HG03432 (cell line): ENCODE results near the gene CD36.
"Not testable (repeated sequence)": the region's sequence is repeated elsewhere in the genome, so short reads cannot be mapped to it uniquely, and the experiment has no call there.

ENCODE experiments used
- ATAC-seq: cut with Tn5 transposase; IDR thresholded peaks from one replicate; pipeline ENCODE4 v1.9.1; 2021; ENCODE audit warnings: mild to moderate bottlenecking, moderate library complexity; ENCODE audit not compliant: unreplicated experiment

The CD36 gene

DNA sequence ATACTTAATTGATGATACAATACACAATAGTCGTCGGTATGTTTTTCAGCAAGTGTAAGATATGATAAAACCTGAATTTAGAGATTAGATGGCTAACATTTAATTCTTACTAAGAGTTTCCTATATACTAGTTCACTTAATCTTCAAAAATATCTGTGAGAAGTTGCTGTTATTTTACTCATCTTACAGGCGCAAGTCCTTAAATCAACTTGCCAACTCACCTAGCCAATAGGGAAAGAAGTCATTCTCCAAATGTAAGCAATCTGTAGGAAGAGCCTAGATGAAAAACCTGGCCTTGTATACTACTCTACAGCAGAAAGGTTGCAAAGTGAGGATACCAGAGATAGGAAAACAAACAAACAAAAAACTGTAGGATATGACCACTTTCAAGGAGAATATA is 10.6 kb downstream of the CD36 start:
- no peak for ATAC-seq

GRCh38 chr7:80650030-80650429 is 11.6 kb downstream of the CD36 start:
- no peak for ATAC-seq

DNA sequence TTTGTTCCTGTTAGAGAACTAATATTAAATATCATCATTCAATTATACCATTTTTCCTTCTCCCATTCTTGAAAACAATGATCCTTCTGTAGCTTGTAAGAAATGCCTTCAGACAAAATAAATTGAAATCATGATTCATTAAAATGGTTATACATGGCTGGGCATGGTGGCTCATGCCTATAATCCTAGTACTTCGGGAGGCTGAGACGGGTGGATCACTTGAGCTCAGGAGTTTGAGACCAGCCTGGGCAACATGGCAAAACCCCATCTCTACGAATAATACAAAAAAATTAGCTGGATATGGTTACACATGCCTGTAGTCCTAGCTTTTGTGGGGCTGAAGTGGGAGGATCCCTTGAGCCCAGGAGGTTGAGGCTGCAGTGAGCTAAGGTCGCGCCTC is 13.0 kb downstream of the CD36 start:
- no peak for ATAC-seq

DNA sequence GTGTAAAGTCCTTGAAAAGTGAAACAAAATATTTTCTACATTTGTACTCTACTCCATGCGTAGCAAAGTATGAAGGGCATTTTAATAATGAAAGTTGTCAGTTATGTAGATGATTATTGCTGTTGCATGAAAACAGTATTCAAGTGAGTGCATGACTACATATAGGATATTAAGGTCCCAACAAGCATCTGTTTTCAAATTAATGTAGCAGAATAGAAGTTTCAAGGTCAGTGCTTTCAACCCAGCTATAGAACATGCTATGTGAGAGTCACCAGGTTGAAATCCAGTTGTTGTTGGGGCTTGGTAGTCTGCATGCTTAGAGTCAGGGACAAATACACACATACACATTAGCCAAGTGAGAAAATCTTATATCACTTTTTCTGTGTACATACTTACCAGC is 14.8 kb downstream of the CD36 start:
- no peak for ATAC-seq

GRCh38 chr7:80654887-80655340 is 16.5 kb downstream of the CD36 start:
- no peak for ATAC-seq

DNA sequence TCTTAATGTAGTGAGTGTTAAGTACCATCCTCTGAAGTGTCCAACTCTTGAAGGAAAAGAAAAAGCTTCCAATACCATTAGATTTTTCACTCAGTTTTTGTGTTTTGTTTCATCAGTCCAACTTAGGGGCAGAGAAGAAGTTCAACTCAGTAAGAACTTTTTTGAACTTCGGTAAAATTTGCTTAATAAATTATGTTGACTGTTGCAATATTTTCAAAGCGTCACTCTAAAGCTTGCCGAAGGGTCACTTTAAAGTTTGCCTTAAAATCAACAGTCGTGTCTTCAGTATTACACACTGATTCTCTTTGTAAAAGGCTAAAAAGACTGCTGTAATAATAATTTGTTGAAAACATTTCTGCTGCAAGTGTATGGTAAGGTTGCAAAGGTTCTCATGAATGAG is 17.6 kb downstream of the CD36 start:
- no peak for ATAC-seq

- ATAC-seq: peak; percentile 58
Observed at GRCh38 chr7:80659120-80660055, 20.9 kb downstream of the CD36 start.

- ATAC-seq: no peak
Observed at GRCh38 chr7:80660939-80661338, 22.5 kb downstream of the CD36 start.

DNA sequence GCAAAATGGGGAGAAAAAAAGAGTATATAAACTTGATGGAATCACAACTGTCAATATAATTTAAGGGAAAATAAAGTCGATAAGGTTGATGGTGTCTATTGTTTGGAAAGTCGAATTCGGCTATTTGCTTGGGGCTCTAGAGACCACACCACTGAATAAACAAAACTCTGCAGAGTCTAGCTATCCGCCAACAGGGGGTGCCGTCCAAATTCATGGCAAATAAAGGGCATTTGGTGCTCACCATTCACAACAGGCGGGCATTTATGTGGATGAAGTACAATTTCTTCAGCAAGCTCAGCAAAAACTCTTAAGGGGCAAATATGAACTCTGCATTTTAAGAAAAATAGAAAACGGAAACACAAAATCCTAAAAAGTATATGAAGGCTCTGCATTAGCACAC is 23.3 kb downstream of the CD36 start:
- ATAC-seq: no peak

DNA sequence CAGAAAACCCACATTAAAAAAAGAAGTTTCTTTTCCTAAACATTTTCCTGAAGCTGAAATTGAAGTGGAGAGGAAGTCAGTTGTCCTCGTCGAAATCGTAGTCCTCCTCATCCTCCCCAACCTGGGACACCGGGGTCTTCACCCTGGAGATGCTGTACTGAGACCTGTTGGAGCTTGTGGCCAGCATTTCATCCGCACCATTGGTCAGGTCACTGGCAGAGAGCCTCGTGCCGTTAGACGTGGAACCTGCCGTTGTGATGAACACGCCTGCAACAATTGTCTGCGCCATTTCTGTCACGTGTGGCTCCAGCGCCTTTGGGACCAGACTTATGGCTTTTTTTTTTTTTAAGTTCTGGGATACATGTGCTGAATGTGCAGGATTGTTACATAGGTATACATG is 23.8 kb downstream of the CD36 start:
- ATAC-seq: no peak

DNA sequence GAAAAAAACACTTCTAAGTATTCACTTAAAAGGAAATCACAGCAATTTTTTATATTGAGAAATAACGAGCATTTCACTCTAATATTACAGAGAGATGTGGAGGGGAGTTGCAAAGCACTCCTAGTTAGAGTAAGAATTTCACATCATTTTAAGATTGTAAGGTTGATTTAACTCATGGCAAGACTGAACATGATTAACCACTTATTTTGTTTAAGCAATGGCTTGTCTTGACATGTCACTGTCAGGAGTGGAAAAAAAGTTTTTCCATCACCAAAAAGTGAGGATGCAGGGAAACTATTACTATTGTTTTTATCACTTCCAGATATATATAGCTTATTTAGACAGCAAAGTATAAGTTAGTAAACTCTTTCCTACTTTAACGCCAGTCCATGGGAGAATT is 27.1 kb downstream of the CD36 start:
- no peak for ATAC-seq

GRCh38 chr7:80666376-80666775 is 27.9 kb downstream of the CD36 start:
- no peak for ATAC-seq

DNA sequence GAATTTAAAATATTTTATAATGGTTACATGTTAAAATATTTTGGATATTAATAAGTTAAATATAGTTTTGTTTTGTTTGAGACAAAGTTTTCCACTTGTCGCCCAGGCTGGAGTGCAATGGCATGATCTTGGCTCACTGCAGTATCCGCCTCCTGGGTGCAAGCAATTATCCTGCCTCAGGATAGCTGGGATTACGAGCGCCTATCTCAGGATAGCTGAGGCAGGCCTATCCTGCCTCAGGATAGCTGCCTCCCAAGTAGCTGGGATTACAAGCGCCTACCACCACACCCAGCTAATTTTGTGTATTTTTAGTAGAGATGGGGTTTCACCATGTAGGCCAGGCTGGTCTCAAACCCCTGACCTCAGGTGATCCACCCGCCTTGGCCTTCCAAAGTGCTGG is 30.9 kb downstream of the CD36 start:
- ATAC-seq: not testable (repeated sequence)

DNA sequence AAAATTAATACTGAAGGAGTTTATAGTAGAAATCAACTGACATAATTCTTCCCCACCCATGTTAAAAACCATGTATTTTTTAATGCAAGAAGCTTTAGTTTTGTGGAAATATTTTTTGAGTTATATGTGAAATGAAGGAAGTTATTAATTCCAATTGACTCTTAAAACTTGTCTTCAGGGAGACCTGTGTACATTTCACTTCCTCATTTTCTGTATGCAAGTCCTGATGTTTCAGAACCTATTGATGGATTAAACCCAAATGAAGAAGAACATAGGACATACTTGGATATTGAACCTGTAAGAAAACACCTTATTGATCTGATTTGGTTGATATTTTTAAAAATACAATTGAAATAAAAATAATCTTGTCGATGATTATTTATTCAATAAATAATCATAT is 33.3 kb downstream of the CD36 start:
- ATAC-seq: no peak

GRCh38 chr7:80675090-80675489 is 36.6 kb downstream of the CD36 start:
- no peak for ATAC-seq

DNA sequence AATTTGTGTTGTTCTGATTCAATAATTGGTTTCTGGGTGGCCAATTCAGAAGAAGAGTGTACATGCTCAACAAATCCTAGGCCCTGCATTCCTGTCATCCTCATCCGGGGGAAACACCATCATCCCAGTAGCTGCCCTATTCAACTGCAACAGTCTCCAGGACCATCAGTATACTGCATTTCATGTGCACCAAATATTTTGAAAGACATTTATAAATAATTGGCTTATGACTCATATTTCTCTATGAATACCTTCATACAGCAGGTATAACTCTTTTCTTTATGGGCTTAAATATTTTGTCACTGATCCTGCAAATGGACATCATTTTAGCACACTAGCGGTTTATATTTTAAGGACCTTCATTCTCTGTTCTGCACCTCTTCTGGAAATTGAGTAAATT is 38.0 kb downstream of the CD36 start:
- ATAC-seq: no peak

DNA sequence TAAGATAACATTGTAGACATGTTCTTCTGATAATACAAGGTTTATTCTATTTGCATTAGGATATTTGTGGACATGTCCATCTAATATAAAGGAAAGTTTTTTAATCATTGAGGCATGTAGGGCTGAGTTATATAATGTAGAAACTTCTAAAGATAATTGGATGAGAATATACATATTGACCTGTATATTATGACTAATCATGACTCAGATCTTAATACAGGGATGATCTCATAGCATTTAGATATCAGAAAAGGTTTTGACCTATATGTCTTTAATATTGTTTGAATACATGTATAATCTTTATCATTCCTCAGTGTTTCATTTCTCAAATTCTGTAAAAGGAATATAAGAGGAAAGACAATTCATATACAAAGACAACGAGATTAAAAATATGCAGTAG is 39.2 kb downstream of the CD36 start:
- ATAC-seq: no peak

GRCh38 chr7:80678707-80679106 is 40.3 kb downstream of the CD36 start:
- ATAC-seq: no peak

- peak; percentile 45 for ATAC-seq
Observed at GRCh38 chr7:80679921-80680907, 41.8 kb downstream of the CD36 start.

- peak; percentile 80 for ATAC-seq
Observed at GRCh38 chr7:80681272-80681885, 42.9 kb downstream of the CD36 start.

DNA sequence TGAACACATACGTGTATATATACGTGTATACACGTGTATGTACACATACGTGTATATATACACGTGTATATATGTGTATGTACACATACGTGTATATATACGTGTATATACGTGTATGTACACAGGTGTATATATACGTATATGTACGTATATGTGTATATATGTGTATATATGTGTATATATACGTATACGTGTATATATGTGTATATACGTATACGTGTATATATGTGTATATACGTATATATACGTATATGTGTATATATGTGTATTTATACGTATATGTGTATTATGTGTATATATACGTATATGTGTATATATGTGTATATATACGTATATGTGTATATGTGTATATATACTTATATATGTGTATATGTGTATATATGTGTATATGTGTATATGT is 44.3 kb downstream of the CD36 start:
- ATAC-seq: no peak
